Tibial artery (tissue), 4 donors: ENCODE results near the gene TMEM106A.

ENCODE experiments used
- DNase-seq, 2 donors: peaks; one replicate each; pipeline ENCODE4 v3.0.0-alpha.2; 2019
- H3K27ac ChIP-seq, 2 donors: fragments of 200-600 bp; sonication (generic) in 1 of 2; 1 replicate in 1 of 2; 2 replicates in 1 of 2; pipeline ENCODE4 v1.5.1; 2018 to 2019; ENCODE audit warnings: mild to moderate bottlenecking in 1 of 2
- H3K27me3 ChIP-seq, 2 donors: fragments of 200-600 bp; sonication (generic) in 1 of 2; one replicate each; pipeline versions ENCODE4 v1.5.1 to v1.6.0; 2016 to 2019
- H3K36me3 ChIP-seq, 3 donors: fragments of 200-600 bp; sonication (generic) in 2 of 3; one replicate each; pipeline ENCODE4 v1.5.1; 2016 to 2019; ENCODE audit warnings: mild to moderate bottlenecking in 2 of 3
- H3K4me1 ChIP-seq, 4 donors: fragments of 200-600 bp; sonication (generic) in 2 of 4; 1 replicate in 3 of 4; 2 replicates in 1 of 4; pipeline ENCODE4 v1.5.1; 2016 to 2019
- H3K4me3 ChIP-seq, 2 donors: fragments of 200-600 bp; sonication (generic) in 1 of 2; 1 replicate in 1 of 2; 2 replicates in 1 of 2; pipeline ENCODE4 v1.5.1; 2018 to 2019; ENCODE audit warnings: mild to moderate bottlenecking in 2 of 2
- H3K9me3 ChIP-seq, 3 donors: fragments of 200-600 bp; sonication (generic) in 1 of 3; one replicate each; pipeline ENCODE4 v1.5.1; 2016 to 2019
- intact Hi-C: fragments of 100-400 bp; cut with DNase I; formaldehyde crosslinking; loops from one replicate; pipeline ENCODE4 v1.15.0; 2023; ENCODE audit warnings: low total_unique reads
- TF ChIP-seq, protein P1 (sequence below), 2 experiments: fragments of 200-600 bp in 1 of 2; fragments of 450-650 bp in 1 of 2; IDR thresholded peaks; one replicate each; pipeline ENCODE4 v1.5.1; 2017 to 2019; ENCODE audit warnings: antibody characterized with exemption in 2 of 2, mild to moderate bottlenecking in 1 of 2, moderate library complexity in 1 of 2

Gene TMEM106A

DNA sequence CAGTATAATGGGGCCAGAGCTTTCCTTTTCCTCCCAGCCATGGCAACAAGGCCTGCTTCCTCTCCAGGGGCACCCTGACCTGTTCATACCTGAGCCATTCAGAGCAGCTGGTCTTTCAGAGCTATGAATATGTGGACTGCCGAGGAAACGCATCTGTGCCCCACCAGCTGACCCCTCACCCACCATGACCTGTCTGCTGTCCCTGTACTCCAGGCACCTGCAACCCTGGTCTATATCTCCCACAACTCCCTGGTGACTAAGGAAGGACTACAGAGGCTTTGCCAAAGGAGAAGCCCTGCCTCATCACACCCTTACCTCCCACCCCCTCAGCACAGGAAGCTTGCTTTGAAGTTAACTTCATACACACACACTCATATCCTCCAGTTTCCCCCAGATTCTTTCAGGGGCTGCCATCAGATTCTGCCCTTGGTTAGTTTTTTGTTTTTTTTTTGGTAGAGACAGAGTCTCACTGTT lies 6.0 kb downstream of the TMEM106A start:
- DNase-seq = no peak
- peaks cover 0 to 35% (median 21%) of the 10 kb centered on the region in 3 donors for H3K36me3 ChIP-seq

DNA sequence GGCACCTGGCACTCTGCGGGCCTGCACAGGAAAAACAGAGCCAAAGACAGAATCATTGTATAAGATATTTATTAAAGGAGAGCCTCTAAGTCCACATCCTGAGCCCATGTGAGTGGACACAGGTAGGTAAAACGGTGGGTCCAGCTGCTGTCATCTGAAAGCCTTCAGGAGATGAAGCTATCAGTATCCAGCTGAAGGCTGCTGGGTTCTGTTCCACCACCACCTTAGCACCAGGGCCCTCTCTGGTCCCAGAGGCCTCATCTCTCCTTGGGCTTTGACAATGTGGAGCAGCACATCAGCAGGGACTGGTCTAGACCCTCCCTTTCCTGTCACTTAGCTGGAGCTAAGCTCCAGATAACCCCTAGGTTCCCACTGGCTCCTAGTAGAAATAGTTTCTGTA lies 7.3 kb downstream of the TMEM106A start:
- intact Hi-C loops = no loop called here
- Histone ChIP-seq H3K4me3 (no peak overlapping the region), H3K27me3 (no peaks in the 10 kb centered on the region), H3K9me3 (no peaks in the 10 kb centered on the region), H3K4me1 (no peaks in the 10 kb centered on the region), H3K27ac (no peak overlapping the region), H3K36me3 (peaks cover 0 to 38% (median 24%) of the 10 kb centered on the region in 3 donors)
- DNase-seq = no peak
- TF ChIP-seq, protein P1, sequence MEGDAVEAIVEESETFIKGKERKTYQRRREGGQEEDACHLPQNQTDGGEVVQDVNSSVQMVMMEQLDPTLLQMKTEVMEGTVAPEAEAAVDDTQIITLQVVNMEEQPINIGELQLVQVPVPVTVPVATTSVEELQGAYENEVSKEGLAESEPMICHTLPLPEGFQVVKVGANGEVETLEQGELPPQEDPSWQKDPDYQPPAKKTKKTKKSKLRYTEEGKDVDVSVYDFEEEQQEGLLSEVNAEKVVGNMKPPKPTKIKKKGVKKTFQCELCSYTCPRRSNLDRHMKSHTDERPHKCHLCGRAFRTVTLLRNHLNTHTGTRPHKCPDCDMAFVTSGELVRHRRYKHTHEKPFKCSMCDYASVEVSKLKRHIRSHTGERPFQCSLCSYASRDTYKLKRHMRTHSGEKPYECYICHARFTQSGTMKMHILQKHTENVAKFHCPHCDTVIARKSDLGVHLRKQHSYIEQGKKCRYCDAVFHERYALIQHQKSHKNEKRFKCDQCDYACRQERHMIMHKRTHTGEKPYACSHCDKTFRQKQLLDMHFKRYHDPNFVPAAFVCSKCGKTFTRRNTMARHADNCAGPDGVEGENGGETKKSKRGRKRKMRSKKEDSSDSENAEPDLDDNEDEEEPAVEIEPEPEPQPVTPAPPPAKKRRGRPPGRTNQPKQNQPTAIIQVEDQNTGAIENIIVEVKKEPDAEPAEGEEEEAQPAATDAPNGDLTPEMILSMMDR (IDR thresholded peaks at IDR 0.05) = no peak

More for the DNA sequence above, 6.0 kb downstream of the TMEM106A start:
- TF ChIP-seq, protein P1 (IDR thresholded peaks at IDR 0.05) = no peak
- no peak overlapping the region for H3K27ac ChIP-seq
- H3K9me3 ChIP-seq = no peaks in the 10 kb centered on the region
- no peak overlapping the region for H3K4me3 ChIP-seq
- H3K27me3 ChIP-seq = no peaks in the 10 kb centered on the region
- peaks cover 0 to 7% (median 5%) of the 10 kb centered on the region in 4 donors for H3K4me1 ChIP-seq
- intact Hi-C loops = no loop called here

DNA sequence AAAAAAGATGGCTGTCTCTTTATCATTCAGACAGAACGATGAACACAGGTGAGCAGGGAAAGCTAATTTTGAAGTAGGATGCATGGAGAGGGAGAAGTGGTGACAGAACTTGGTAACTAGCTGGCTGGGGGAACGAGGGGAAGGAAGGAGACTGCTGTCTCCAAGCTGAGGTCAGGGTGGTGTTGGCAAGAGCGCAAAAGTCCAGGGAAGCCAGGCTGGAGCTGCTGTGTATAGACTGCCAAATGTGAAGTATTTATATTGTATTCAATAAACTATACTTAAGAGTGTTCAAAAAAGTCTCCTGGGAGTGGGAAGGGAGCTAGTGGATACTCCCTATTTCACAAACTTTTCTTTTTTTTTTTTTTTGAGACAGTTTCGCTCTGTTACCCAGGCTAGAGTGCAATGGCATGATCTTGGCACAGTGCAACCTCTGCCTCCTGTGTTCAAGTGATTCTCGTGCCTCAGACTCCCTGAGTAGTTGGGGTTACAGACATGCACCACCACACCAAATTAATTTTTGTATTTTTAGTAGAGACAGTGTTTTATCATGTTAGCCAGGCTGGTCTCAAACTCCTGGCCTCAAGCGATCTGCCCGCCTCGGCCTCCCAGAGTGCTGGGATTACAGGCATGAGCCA lies 8.2 kb downstream of the TMEM106A start:
- H3K9me3 ChIP-seq = no peaks in the 10 kb centered on the region
- H3K4me1 ChIP-seq = no peaks in the 10 kb centered on the region
- intact Hi-C loops = no loop called here
- H3K36me3 ChIP-seq = peaks cover 0 to 47% (median 28%) of the 10 kb centered on the region in 3 donors
- TF ChIP-seq, protein P1 (IDR thresholded peaks at IDR 0.05) = no peak
- no peaks in the 10 kb centered on the region for H3K27me3 ChIP-seq
- DNase-seq = no peak
- no peak overlapping the region for H3K27ac ChIP-seq
- H3K4me3 ChIP-seq = no peak overlapping the region

DNA sequence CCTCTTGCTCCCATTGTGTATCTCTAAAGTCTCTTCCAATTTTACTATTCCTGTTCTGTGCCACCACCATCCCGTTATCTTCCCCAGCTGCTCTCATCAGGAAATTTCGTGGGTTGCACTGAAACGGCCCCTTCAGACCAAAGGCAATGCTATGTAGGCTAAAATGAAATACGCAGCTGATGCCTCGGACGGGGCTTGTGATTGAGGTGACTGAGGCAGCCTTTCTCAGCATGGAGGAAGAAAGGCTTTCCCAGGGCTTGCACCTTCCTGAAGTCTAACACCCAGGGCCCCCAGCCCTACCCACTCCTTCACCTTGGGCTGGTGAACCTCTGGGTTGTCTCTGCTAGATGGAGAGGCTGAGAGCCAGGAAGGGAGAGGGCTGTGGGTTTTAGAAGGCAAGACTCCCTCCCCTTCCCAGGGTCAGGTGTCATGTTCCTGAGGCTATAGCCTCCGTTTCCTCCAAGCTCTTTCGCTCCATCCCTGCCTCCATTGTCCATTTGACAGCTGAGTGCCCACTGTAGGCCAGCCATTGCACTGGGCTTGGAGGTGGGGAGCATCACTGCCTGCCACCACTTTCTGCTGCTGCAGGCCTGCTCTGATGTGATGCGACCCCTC lies 8.9 kb downstream of the TMEM106A start:
- Histone ChIP-seq H3K36me3 (peaks cover 0 to 44% (median 28%) of the 10 kb centered on the region in 3 donors), H3K27me3 (no peaks in the 10 kb centered on the region), H3K9me3 (no peaks in the 10 kb centered on the region), H3K27ac (no peak overlapping the region), H3K4me3 (no peak overlapping the region), H3K4me1 (no peaks in the 10 kb centered on the region)
- DNase-seq = no peak
- TF ChIP-seq, protein P1 (IDR thresholded peaks at IDR 0.05) = no peak
- intact Hi-C loops = no loop called here

DNA sequence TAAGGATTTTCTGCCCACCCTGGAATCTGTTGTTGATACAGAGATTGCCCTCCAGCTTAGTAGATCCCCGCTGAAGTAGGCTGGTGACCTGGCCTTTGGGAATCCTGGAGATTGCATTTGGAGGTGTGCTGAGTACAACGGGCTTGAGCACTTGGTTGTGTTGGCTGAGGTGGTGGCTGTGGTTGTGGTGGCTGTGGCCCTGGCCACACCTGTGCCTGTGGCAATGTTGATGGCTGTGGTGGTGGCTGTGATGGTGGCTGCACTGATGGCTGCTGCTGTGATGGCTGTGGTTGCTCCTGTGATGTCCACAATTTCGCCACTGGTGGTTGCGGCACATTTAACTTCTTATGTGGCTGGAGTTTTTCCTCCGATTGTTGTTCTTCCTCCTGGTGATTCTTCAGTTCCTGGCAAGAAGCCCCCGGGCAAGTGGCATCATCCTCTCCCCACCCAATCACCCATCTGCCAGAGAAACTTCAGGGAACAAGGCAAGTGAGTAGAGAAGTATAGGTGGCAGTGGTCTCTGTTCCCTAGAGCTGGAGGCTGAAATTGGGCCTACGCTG lies 12.6 kb downstream of the TMEM106A start:
- H3K27ac ChIP-seq = no peak overlapping the region
- intact Hi-C loops = no loop called here
- H3K27me3 ChIP-seq = no peaks in the 10 kb centered on the region
- H3K9me3 ChIP-seq = no peaks in the 10 kb centered on the region
- H3K4me3 ChIP-seq = no peak overlapping the region
- TF ChIP-seq, protein P1 (IDR thresholded peaks at IDR 0.05) = no peak
- no peak for DNase-seq
- H3K36me3 ChIP-seq = peaks cover 0 to 32% (median 14%) of the 10 kb centered on the region in 3 donors
- no peaks in the 10 kb centered on the region for H3K4me1 ChIP-seq
